HG02571 (cell line): Measurements from ENCODE around the gene EFEMP2.
"Not testable (repeated sequence)": the region's sequence is repeated elsewhere in the genome, so short reads cannot be mapped to it uniquely, and the experiment has no call there.

Experiments used
- ATAC-seq: cut with Tn5 transposase; IDR thresholded peaks from one replicate; pipeline ENCODE4 v1.9.1; 2021; ENCODE audit warnings: mild to moderate bottlenecking, moderate library complexity; ENCODE audit not compliant: unreplicated experiment

The EFEMP2 gene

DNA sequence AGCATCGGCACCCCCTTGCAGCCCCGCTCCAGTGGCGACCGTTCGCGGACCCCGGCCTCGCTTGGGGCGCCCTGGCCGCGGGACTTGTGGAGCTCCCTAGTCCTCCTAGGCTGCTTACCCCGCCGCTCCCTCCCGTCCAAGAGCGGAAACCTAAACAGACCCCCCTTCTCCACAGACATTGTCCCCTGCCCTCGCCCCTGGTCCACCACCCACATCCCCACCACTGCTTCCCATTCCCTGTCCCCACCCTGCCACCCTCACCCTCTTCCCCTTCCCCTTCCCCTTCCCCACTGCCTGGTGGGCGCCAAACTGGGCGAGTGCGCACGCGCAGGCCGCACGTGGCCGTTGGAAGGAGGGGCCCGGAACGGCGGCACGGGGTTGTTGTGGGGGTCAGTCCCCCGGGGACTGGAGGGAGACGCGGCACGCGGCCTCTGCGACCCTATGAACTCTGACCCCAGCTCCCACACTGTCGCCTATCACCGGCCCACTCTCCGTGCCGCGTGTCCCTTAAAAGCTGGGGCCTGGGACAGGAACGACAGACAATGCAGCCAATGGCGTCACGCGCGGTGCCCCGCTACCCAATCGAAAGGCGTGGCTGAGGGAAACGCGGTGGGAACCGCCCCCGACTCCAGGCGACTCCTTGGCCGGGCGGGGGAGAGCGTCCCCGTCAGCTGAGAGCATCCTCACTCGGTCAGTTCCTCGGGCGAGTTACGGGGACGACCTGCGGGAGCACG, 39.1 kb downstream of the EFEMP2 start, which contains the start of gene SNX32:
SNX32 (plus strand) TSS at position 667 of the 734 bp plus-strand sequence. CDS start 103 bp downstream, outside the sequence.
- peak; percentile 81 for ATAC-seq

DNA sequence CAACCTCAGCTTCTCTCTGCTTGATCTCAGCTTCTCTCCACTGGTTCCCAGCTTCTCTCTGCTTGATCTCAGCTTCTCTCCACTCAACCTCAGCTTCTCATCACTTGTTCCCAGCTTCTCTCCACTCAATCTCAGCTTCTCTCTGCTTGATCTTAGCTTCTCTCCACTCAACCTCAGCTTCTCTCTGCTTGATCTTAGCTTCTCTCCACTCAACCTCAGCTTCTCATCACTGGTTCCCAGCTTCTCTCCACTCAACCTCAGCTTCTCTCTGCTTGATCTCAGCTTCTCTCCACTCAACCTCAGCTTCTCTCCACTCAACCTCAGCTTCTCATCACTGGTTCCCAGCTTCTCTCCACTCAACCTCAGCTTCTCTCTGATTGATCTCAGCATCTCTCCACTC, 40.4 kb downstream of the EFEMP2 start:
- ATAC-seq: not testable (repeated sequence)

GRCh38 chr11:65829459-65829858, 43.1 kb downstream of the EFEMP2 start:
- ATAC-seq: no peak

GRCh38 chr11:65826984-65827735, 45.4 kb downstream of the EFEMP2 start:
- ATAC-seq: no peak

DNA sequence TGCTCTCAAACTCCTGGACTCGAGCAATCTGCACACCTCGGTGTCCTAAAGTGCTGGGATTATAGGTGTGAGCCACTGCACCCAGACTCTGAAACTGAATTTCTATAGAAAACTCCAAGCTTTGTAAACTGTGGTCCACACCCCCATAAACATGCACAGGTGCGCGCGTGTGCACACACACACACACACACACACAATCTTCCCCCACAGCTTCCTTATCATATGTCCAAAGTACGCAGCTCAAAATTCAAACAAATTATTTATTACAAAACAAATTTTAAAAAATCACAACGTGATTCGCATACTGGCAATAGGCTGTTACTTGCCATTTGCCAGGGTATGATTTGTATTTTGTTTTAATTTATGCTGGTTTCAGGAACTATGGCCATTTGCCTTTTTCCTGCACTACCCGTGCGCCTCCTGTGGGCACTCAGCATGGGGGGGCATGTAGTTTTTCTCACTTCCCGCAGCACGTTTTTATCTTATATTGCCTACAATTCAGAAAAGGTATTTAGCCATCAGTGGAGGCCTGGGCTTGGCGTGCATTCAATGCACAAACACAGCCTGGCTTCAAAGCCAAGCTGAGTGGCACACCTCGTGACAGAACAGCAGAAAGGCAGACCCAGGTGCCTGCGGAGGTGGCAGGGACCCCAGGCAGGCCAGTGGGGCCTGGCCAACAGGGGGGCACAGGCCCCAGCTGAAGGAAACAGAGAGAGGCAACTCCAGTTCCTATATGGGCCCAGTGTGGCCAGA, 49.6 kb downstream of the EFEMP2 start:
- no peak for ATAC-seq

DNA sequence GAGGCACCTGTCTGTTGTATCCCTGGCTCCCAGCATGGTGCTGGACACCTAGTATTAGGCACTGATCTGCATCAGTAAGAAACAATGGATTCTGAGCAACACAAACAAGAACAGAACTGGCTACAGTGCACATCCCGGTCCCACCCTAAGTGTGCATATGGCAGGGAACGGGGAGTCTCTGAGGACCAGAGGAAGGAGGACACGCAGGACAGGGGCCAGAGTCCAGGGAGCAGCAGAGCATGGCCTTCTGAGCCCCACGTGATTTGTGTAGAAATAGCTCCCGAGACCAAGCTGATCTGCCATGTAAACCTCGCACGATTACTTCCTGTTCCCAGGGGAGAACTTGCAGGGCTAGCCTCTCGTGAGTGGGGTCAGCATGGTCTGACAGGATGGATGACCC, 51.5 kb downstream of the EFEMP2 start:
- no peak for ATAC-seq

GRCh38 chr11:65817835-65818680, 54.5 kb downstream of the EFEMP2 start:
- ATAC-seq: peak; percentile 73

- ATAC-seq: no peak
Measured at GRCh38 chr11:65817312-65817834, 55.2 kb downstream of the EFEMP2 start.

GRCh38 chr11:65816696-65817095, 55.9 kb downstream of the EFEMP2 start:
- ATAC-seq: no peak
